Thoracic aorta (tissue), 2 donors: ENCODE data around the gene DCUN1D2. TPM values are rescaled to one million over a fixed set of nuclear protein-coding genes. Genes with fewer than 3 reads are reported as not detected.

ENCODE experiments used
- ATAC-seq: fragments of 150-250 bp; one replicate; pipeline ENCODE4 v1.8.0; 2017; ENCODE audit warnings: low read depth; ENCODE audit not compliant: insufficient number of reproducible peaks, low FRiP score
- DNase-seq: peaks from one replicate; pipeline ENCODE4 v3.0.0-alpha.2; 2020; ENCODE audit warnings: low spot score
- H3K27ac ChIP-seq, 2 donors: fragments of 200-600 bp; sonication (generic); 1 replicate in 1 of 2; 2 replicates in 1 of 2; pipeline ENCODE4 v1.5.1; 2016; ENCODE audit warnings: mild to moderate bottlenecking in 2 of 2, moderate library complexity in 2 of 2
- H3K27me3 ChIP-seq: fragments of 200-600 bp; sonication (generic); replicated peaks from 2 replicates; pipeline ENCODE4 v1.6.0; 2016; ENCODE audit warnings: mild to moderate bottlenecking; ENCODE audit not compliant: insufficient read depth
- H3K36me3 ChIP-seq: fragments of 200-600 bp; sonication (generic); one replicate; pipeline ENCODE4 v1.5.1; 2016
- H3K4me1 ChIP-seq, 2 donors: fragments of 200-600 bp; sonication (generic); 1 replicate in 1 of 2; 2 replicates in 1 of 2; pipeline versions ENCODE4 v1.5.1 to v1.6.0; 2016; ENCODE audit warnings: low read depth in 2 of 2, mild to moderate bottlenecking in 1 of 2; ENCODE audit not compliant: control insufficient read depth in 1 of 2
- H3K4me3 ChIP-seq: fragments of 200-600 bp; sonication (generic); 2 replicates; pipeline ENCODE4 v1.5.1; 2016; ENCODE audit warnings: mild to moderate bottlenecking
- H3K9me3 ChIP-seq: fragments of 200-600 bp; sonication (generic); 2 replicates; pipeline ENCODE4 v1.5.1; 2016
- total RNA-seq, 2 donors: library from RNA; depleted of rRNA; stranded (reverse); fragments of >200 nt; gene quantifications; one replicate each; pipeline versions ENCODE4 v1.1.0 to v1.2.3, GENCODE V29; 2016
- TF ChIP-seq, protein P1 (sequence below): fragments of 200-600 bp; sonication (generic); IDR thresholded peaks from one replicate; pipeline ENCODE4 v1.5.1; 2019; ENCODE audit warnings: antibody characterized with exemption

Gene DCUN1D2
- total RNA-seq, 2 donors from 2014 or later = 7.3 to 29.8 TPM

DNA sequence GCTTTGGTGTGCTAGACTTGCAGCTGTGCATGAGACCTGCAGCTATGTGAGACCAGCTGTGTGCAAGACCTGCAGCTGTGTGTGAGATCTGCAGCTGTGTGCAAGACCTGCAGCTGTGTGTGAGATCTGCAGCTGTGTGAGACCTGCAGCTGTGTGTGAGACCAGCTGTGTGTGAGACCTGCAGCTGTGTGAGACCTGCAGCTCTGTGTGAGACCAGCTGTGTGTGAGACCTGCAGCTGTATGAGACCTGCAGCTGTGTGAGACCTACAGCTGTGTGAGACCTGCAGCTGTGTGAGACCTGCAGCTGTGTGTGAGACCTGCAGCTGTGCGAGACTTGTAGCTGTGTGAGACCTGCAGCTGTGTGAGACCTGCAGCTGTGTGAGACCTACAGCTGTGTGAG, 6.7 kb upstream of the DCUN1D2 start:
- Histone ChIP-seq H3K4me3 (no peak overlapping the region), H3K27me3 (no peaks in the 10 kb centered on the region), H3K36me3 (peaks cover 29% of the 10 kb centered on the region), H3K9me3 (no peaks in the 10 kb centered on the region), H3K4me1 (peaks cover 20 to 58% of the 10 kb centered on the region in 2 donors), H3K27ac (no peak overlapping the region)
- DNase-seq (no peak), ATAC-seq (no peak)
- TF ChIP-seq, protein P1, sequence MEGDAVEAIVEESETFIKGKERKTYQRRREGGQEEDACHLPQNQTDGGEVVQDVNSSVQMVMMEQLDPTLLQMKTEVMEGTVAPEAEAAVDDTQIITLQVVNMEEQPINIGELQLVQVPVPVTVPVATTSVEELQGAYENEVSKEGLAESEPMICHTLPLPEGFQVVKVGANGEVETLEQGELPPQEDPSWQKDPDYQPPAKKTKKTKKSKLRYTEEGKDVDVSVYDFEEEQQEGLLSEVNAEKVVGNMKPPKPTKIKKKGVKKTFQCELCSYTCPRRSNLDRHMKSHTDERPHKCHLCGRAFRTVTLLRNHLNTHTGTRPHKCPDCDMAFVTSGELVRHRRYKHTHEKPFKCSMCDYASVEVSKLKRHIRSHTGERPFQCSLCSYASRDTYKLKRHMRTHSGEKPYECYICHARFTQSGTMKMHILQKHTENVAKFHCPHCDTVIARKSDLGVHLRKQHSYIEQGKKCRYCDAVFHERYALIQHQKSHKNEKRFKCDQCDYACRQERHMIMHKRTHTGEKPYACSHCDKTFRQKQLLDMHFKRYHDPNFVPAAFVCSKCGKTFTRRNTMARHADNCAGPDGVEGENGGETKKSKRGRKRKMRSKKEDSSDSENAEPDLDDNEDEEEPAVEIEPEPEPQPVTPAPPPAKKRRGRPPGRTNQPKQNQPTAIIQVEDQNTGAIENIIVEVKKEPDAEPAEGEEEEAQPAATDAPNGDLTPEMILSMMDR = no peak

DNA sequence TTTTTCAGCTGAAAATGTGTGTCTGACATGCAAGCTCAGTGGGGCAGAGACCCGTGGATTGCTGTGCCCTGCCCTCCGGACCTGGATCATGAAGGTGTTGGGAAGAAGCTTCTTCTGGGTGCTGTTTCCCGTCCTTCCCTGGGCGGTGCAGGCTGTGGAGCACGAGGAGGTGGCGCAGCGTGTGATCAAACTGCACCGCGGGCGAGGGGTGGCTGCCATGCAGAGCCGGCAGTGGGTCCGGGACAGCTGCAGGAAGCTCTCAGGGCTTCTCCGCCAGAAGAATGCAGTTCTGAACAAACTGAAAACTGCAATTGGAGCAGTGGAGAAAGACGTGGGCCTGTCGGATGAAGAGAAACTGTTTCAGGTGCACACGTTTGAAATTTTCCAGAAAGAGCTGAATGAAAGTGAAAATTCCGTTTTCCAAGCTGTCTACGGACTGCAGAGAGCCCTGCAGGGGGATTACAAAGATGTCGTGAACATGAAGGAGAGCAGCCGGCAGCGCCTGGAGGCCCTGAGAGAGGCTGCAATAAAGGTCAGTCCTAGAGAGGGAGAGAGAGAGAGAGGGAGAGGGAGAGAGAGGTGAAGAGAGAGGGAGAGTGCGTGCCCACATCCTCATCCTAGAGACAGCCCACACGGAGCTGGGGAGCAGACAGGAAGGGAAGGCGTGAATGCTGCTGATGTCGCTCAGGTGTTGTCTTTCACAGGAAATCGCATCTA, 5.1 kb upstream of the DCUN1D2 start:
- Histone ChIP-seq H3K4me3 (peak overlapping the region; percentile 42), H3K36me3 (peaks cover 18% of the 10 kb centered on the region), H3K27ac (no peak overlapping the region), H3K27me3 (no peaks in the 10 kb centered on the region), H3K9me3 (no peaks in the 10 kb centered on the region), H3K4me1 (peaks cover 25 to 62% of the 10 kb centered on the region in 2 donors)
- ATAC-seq (no peak), DNase-seq (no peak)
- TF ChIP-seq, protein P1 = no peak

DNA sequence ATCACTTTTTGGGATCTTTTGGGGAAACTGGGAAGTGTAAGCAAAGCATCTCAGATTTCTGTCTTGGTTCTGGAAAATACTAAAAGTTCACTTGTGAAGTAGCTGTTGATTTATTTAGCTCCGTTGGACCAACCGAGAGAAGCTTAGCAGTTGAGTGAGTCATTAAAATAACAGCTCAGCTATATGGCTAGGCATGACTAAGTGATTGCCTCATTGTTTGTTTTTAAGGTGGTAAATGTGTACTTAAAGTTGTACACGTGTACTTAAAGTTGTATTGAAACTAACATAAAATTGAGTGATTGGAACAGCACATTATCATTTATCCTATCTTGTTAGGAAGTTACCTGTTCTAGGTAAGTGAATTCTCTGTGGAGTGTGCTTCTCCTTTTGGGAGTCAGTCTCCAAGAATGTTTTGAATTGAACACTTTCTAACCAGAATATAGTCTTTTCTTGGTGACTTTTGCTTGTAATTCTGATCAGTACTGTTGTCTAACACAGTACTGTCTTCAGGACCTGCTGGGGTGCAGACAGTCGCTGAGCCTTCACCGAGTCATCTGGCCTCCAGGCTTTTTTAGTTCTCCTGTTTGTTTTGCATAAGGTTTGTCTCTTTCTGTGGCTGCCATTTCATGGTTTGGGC, 2.9 kb upstream of the DCUN1D2 start:
- Histone ChIP-seq H3K27me3 (no peaks in the 10 kb centered on the region), H3K4me1 (peaks cover 34 to 74% of the 10 kb centered on the region in 2 donors), H3K9me3 (no peaks in the 10 kb centered on the region), H3K4me3 (peak overlapping the region; percentile 93), H3K36me3 (peaks cover 5% of the 10 kb centered on the region), H3K27ac (peak overlapping the region; percentile 74 to 82)
- no peak for DNase-seq
- TF ChIP-seq, protein P1 = no peak
- ATAC-seq = peak; percentile 47

DNA sequence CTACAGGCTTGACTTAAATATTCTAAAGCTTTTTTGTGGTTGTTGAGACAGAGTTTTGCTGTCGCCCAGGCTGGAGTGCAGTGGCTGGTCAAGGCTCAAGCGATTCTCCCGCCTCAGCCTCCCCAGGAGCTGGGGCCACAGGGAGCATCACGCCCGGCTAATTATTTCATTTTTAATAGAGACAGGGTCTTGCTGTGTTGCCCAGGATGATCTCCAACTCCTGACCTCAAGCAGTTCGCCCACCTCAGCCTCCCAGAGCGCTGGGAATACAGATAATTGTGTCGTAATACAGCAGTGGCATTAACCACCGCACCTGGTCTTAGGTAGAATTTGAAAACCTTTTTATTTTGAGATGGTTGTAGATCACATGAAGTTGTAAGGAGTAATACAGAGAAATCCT, 1.5 kb upstream of the DCUN1D2 start:
- Histone ChIP-seq H3K27me3 (no peaks in the 10 kb centered on the region), H3K27ac (peak overlapping the region; percentile 74 to 82), H3K9me3 (no peaks in the 10 kb centered on the region), H3K4me1 (peaks cover 34 to 69% of the 10 kb centered on the region in 2 donors), H3K4me3 (peak overlapping the region; percentile 93), H3K36me3 (no peaks in the 10 kb centered on the region)
- TF ChIP-seq, protein P1 = no peak
- no peak for ATAC-seq
- DNase-seq = no peak

DNA sequence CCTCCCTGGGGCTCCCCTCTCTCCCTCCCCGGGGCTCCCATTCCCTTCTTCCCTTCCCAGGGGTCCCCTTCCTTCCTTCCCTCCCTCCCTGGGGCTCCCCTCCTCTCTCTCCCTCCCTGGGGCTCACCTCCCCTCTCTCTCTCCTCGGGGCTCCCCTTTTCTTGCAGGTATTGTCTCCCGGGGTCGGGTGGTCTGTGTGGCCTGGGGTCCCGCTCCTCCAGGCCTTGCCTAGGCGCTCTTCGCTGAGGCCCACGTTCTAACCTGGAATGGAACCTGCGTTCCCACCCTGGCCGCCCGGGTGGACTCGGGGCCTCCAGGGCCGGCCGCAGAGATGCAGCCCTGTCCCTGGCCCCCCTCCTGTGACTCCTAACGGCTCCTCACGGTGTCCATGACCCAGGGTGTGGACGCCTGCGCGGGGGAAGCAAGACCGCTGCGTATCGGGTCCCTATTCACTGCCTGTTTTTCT, 940 bp upstream of the DCUN1D2 start:
- TF ChIP-seq, protein P1 = no peak
- Histone ChIP-seq H3K27me3 (no peaks in the 10 kb centered on the region), H3K4me3 (peak overlapping the region; percentile 93), H3K36me3 (no peaks in the 10 kb centered on the region), H3K9me3 (no peaks in the 10 kb centered on the region), H3K27ac (peak overlapping the region; percentile 74 to 82), H3K4me1 (peaks cover 34 to 64% of the 10 kb centered on the region in 2 donors)
- no peak for ATAC-seq
- DNase-seq = no peak
